GM21737 (cell line): Measurements from ENCODE around the gene CCSER1.

ENCODE experiments used
- ATAC-seq: cut with Tn5 transposase; IDR thresholded peaks from one replicate; pipeline ENCODE4 v1.9.1; 2021; ENCODE audit warnings: mild to moderate bottlenecking, moderate library complexity; ENCODE audit not compliant: unreplicated experiment

The CCSER1 gene

GRCh38 chr4:90127706-90128345 is 632 bp downstream of the CCSER1 start:
- peak; percentile 21 for ATAC-seq

- ATAC-seq, result no peak
These were observed 1.8 kb downstream of the CCSER1 start for GRCh38 chr4:90128961-90129495.

- ATAC-seq, result no peak
These were observed 2.9 kb downstream of the CCSER1 start for GRCh38 chr4:90130076-90130475.

- no peak for ATAC-seq
These were observed 10.4 kb downstream of the CCSER1 start for GRCh38 chr4:90137555-90137954.

GRCh38 chr4:90142081-90142480 is 14.9 kb downstream of the CCSER1 start:
- no peak for ATAC-seq

- ATAC-seq, result no peak
These were observed 18.1 kb downstream of the CCSER1 start for GRCh38 chr4:90145319-90145718.

- no peak for ATAC-seq
These were observed 19.1 kb downstream of the CCSER1 start for GRCh38 chr4:90146306-90146705.

- no peak for ATAC-seq
These were observed 21.5 kb downstream of the CCSER1 start for GRCh38 chr4:90148574-90149148.

GRCh38 chr4:90152024-90152423 is 24.8 kb downstream of the CCSER1 start:
- no peak for ATAC-seq

GRCh38 chr4:90159193-90159592 is 32.0 kb downstream of the CCSER1 start:
- ATAC-seq, result no peak

GRCh38 chr4:90160044-90160443 is 32.9 kb downstream of the CCSER1 start:
- ATAC-seq, result no peak

- ATAC-seq, result no peak
These were observed 35.4 kb downstream of the CCSER1 start for GRCh38 chr4:90162566-90162965.

GRCh38 chr4:90163872-90164271 is 36.7 kb downstream of the CCSER1 start:
- ATAC-seq, result no peak

GRCh38 chr4:90165883-90166282 is 38.7 kb downstream of the CCSER1 start:
- ATAC-seq, result no peak

- ATAC-seq, result no peak
These were observed 44.3 kb downstream of the CCSER1 start for GRCh38 chr4:90171491-90171890.

GRCh38 chr4:90174621-90175023 is 47.4 kb downstream of the CCSER1 start:
- no peak for ATAC-seq

- ATAC-seq, result no peak
These were observed 54.5 kb downstream of the CCSER1 start for GRCh38 chr4:90181644-90182043.

GRCh38 chr4:90183254-90183653 is 56.1 kb downstream of the CCSER1 start:
- no peak for ATAC-seq

- ATAC-seq, result no peak
These were observed 57.4 kb downstream of the CCSER1 start for GRCh38 chr4:90184560-90184959.

GRCh38 chr4:90185416-90185815 is 58.2 kb downstream of the CCSER1 start:
- ATAC-seq, result no peak

GRCh38 chr4:90186229-90186628 is 59.0 kb downstream of the CCSER1 start:
- no peak for ATAC-seq

- no peak for ATAC-seq
These were observed 60.1 kb downstream of the CCSER1 start for GRCh38 chr4:90187148-90187884.
